ENCODE data around the gene TLR5. TPM values are rescaled to one million over a fixed set of nuclear protein-coding genes. Genes with fewer than 3 reads are reported as not detected.

The TLR5 gene
- total RNA-seq, 1 experiment from 2014 or later = 2.5 TPM

GRCh38 chr1:223118418-223118817, 24.6 kb downstream of the TLR5 start:
- H3K4me3 ChIP-seq = no peak overlapping the region
- H3K4me1 ChIP-seq (replicated peaks; ENCODE audit: insufficient read depth) = peaks cover 41% of the 10 kb centered on the region
- H3K27me3 ChIP-seq (ENCODE audit: insufficient read depth, low read depth) = no peaks in the 10 kb centered on the region
- H3K79me2 ChIP-seq (ENCODE audit: low read depth) = no peaks in the 10 kb centered on the region
- intact Hi-C loops (cut with micrococcal nuclease; ENCODE audit: unreplicated experiment) = loop anchor here (10.0 kb wide), 1 partner anchor 474 kb away; no protein-coding TSS in a partner anchor
- no TSS peak for BruUV-seq (replicated peaks)
- POLR2A ChIA-PET (ENCODE audit: unreplicated experiment) = interaction anchor here (0.6 to 0.7 kb wide), 2 partner anchors 23 to 330 kb away, joined by 3 to 10 read pairs; no protein-coding TSS in a partner anchor
- no peak for TF ChIP-seq EZH2 (IDR thresholded peaks at IDR 0.05; ENCODE audit: low read depth)
- TF ChIP-seq CTCF (conservative IDR thresholded peaks at IDR 0.05) = no peak
- no peak for DNase-seq
- peaks cover 7% of the 10 kb centered on the region for H3F3A ChIP-seq (ENCODE audit: insufficient read depth, low read depth)
- no peaks in the 10 kb centered on the region for H4K20me1 ChIP-seq (ENCODE audit: insufficient read depth)
- H3K36me3 ChIP-seq (ENCODE audit: low read depth) = no peaks in the 10 kb centered on the region
- H3K9me3 ChIP-seq (ENCODE audit: insufficient read depth, low read depth) = no peaks in the 10 kb centered on the region
- H3K9me2 ChIP-seq (ENCODE audit: insufficient read depth) = no peaks in the 10 kb centered on the region
- CTCF ChIA-PET = no interaction called here
- H3K27ac ChIP-seq = no peak overlapping the region
- no peak overlapping the region for H3K4me2 ChIP-seq
- no peak overlapping the region for H2AFZ ChIP-seq

GRCh38 chr1:223116950-223117349, 26.1 kb downstream of the TLR5 start:
- H2AFZ ChIP-seq = no peak overlapping the region
- no peak overlapping the region for H3K4me2 ChIP-seq
- peaks cover 35% of the 10 kb centered on the region for H3K4me1 ChIP-seq (replicated peaks; ENCODE audit: insufficient read depth)
- no peaks in the 10 kb centered on the region for H3K9me3 ChIP-seq (ENCODE audit: insufficient read depth, low read depth)
- intact Hi-C loops (cut with micrococcal nuclease; ENCODE audit: unreplicated experiment) = loop anchor here (10.0 kb wide), 1 partner anchor 472 kb away; no protein-coding TSS in a partner anchor
- ChIA-PET CTCF (no interaction called here), POLR2A (ENCODE audit: unreplicated experiment) (no interaction called here)
- no peak overlapping the region for H3K4me3 ChIP-seq
- H3K79me2 ChIP-seq (ENCODE audit: low read depth) = no peaks in the 10 kb centered on the region
- no peaks in the 10 kb centered on the region for H4K20me1 ChIP-seq (ENCODE audit: insufficient read depth)
- no peaks in the 10 kb centered on the region for H3K27me3 ChIP-seq (ENCODE audit: insufficient read depth, low read depth)
- H3K36me3 ChIP-seq (ENCODE audit: low read depth) = no peaks in the 10 kb centered on the region
- H3K27ac ChIP-seq = no peak overlapping the region
- TF ChIP-seq CTCF (conservative IDR thresholded peaks at IDR 0.05) = no peak
- no peak for TF ChIP-seq EZH2 (IDR thresholded peaks at IDR 0.05; ENCODE audit: low read depth)
- DNase-seq = no peak
- no TSS peak for BruUV-seq (replicated peaks)
- peaks cover 7% of the 10 kb centered on the region for H3F3A ChIP-seq (ENCODE audit: insufficient read depth, low read depth)
- H3K9me2 ChIP-seq (ENCODE audit: insufficient read depth) = no peaks in the 10 kb centered on the region

- POLR2A ChIA-PET (ENCODE audit: unreplicated experiment) = no interaction called here
- CTCF ChIA-PET = no interaction called here
- no peak overlapping the region for H3K27ac ChIP-seq
These were observed 28.2 kb downstream of the TLR5 start for GRCh38 chr1:223114871-223115270.

More at GRCh38 chr1:223114871-223115270, 28.2 kb downstream of the TLR5 start:
- H3K79me2 ChIP-seq (ENCODE audit: low read depth) = no peaks in the 10 kb centered on the region
- no peak overlapping the region for H3K4me3 ChIP-seq
- TF ChIP-seq EZH2 (IDR thresholded peaks at IDR 0.05; ENCODE audit: low read depth) (no peak), CTCF (conservative IDR thresholded peaks at IDR 0.05) (no peak)
- intact Hi-C loops (cut with micrococcal nuclease; ENCODE audit: unreplicated experiment) = loop anchor here (10.0 kb wide), 1 partner anchor 470 kb away; no protein-coding TSS in a partner anchor
- no TSS peak for BruUV-seq (replicated peaks)
- no peaks in the 10 kb centered on the region for H3K9me2 ChIP-seq (ENCODE audit: insufficient read depth)
- H2AFZ ChIP-seq = no peak overlapping the region
- no peak overlapping the region for H3K4me2 ChIP-seq
- no peaks in the 10 kb centered on the region for H3K27me3 ChIP-seq (ENCODE audit: insufficient read depth, low read depth)
- no peak for DNase-seq
- no peaks in the 10 kb centered on the region for H3K36me3 ChIP-seq (ENCODE audit: low read depth)
- H4K20me1 ChIP-seq (ENCODE audit: insufficient read depth) = no peaks in the 10 kb centered on the region
- H3K9me3 ChIP-seq (ENCODE audit: insufficient read depth, low read depth) = no peaks in the 10 kb centered on the region
- peaks cover 22% of the 10 kb centered on the region for H3K4me1 ChIP-seq (replicated peaks; ENCODE audit: insufficient read depth)
- peaks cover 6% of the 10 kb centered on the region; the same call in 1 of the 2 replicates for H3F3A ChIP-seq (ENCODE audit: insufficient read depth, low read depth)
